ENCODE measurements around the gene ENKUR. TPM values are rescaled to one million over a fixed set of nuclear protein-coding genes. Genes with fewer than 3 reads are reported as not detected.

ENKUR gene
- total RNA-seq, 1 experiment from 2014 or later = 0.32 TPM

GRCh38 chr10:24983946-24984345 lies 32.0 kb downstream of the ENKUR start:
- intact Hi-C loops (cut with micrococcal nuclease) = no loop called here
- POLR2A ChIA-PET = no interaction called here

More at GRCh38 chr10:24983946-24984345, 32.0 kb downstream of the ENKUR start:
- Histone ChIP-seq H3K9me2 (ENCODE audit: insufficient read depth) (no peaks in the 10 kb centered on the region), H2AFZ (ENCODE audit: low read depth, low read length, poor library complexity, severe bottlenecking) (no peak overlapping the region), H3K4me3 (replicated peaks in 1 of 2; ENCODE audit: low read depth in 1 of 2, low read length in 2 of 2) (no peak overlapping the region), H3K27me3 (ENCODE audit: insufficient read depth, low read length) (no peaks in the 10 kb centered on the region), H3K9ac (ENCODE audit: low read length) (no peak overlapping the region), H3K9me3 (ENCODE audit: control insufficient read depth in 1 of 2, insufficient read depth in 1 of 2, low read depth in 1 of 2, low read length in 2 of 2) (no peaks in the 10 kb centered on the region), H3K79me2 (ENCODE audit: insufficient read depth, low read length) (no peaks in the 10 kb centered on the region), H3K4me1 (ENCODE audit: control insufficient read depth in 1 of 2, insufficient read depth in 2 of 2, low read length in 2 of 2) (no peaks in the 10 kb centered on the region), H3K27ac (ENCODE audit: low read depth, low read length) (no peak overlapping the region), H4K20me1 (ENCODE audit: insufficient read depth) (no peaks in the 10 kb centered on the region), H3K36me3 (ENCODE audit: control insufficient read depth in 1 of 2, insufficient read depth in 2 of 2, low read length in 2 of 2) (no peaks in the 10 kb centered on the region), H3K4me2 (ENCODE audit: low read length) (no peak overlapping the region)
- ATAC-seq (no peak), DNase-seq (ENCODE audit: low read depth, low spot score) (no peak)
- TF ChIP-seq ELF1 (IDR thresholded peaks at IDR 0.05; ENCODE audit: borderline replicate concordance, low read depth) = no peak
- no peak for TF ChIP-seq REST (IDR thresholded peaks at IDR 0.05; ENCODE audit: low read depth)
- ChIA-PET RAD21 (ENCODE audit: low non-redundant PET in 1 of 2, low total read pairs in 2 of 2, uncharacterized antibody in 2 of 2, unreplicated experiment in 2 of 2) (no interaction called here), CTCF (interaction anchor here (0.8 kb wide), 1 partner anchor 341 kb away, joined by 3 read pairs; no protein-coding TSS in a partner anchor)
- BruUV-seq (replicated peaks) = no TSS peak

Data from HCT116 (cell line).